ENCODE measurements around the gene STX3.

- no peak for TF ChIP-seq SUZ12 (IDR thresholded peaks at IDR 0.05; ENCODE audit: extremely low read depth, insufficient read depth, insufficient read length)
- TF ChIP-seq YY1 (IDR thresholded peaks at IDR 0.05; ENCODE audit: insufficient read depth, insufficient read length), result no peak
Measured at GRCh38 chr11:59766542-59767224, 11.5 kb downstream of the STX3 start.
